Esophagus (tissue), 2 donors: ENCODE measurements around the gene UBQLN1. TPM values are rescaled to one million over a fixed set of nuclear protein-coding genes. Genes with fewer than 3 reads are reported as not detected.

Source experiments
- H3K27ac ChIP-seq, 2 donors: one replicate each; pipeline ENCODE4 v1.5.1; 2013; ENCODE audit warnings: low read depth in 2 of 2, mild to moderate bottlenecking in 2 of 2, inconsistent platforms in 1 of 2, low read length in 1 of 2, moderate library complexity in 1 of 2
- H3K27me3 ChIP-seq, 2 donors: one replicate each; pipeline ENCODE4 v1.6.1; 2013; ENCODE audit warnings: low read length in 2 of 2, control low read depth in 1 of 2, mild to moderate bottlenecking in 1 of 2; ENCODE audit not compliant: insufficient read depth in 2 of 2, control insufficient read depth in 1 of 2
- H3K36me3 ChIP-seq, 2 donors: one replicate each; pipeline ENCODE4 v1.6.1; 2013; ENCODE audit warnings: low read length in 1 of 2; ENCODE audit not compliant: control insufficient read depth in 2 of 2, insufficient read depth in 2 of 2
- H3K4me1 ChIP-seq, 2 donors: one replicate each; pipeline ENCODE4 v1.6.1; 2013; ENCODE audit warnings: low read length in 1 of 2; ENCODE audit not compliant: control insufficient read depth in 2 of 2, insufficient read depth in 2 of 2
- H3K4me3 ChIP-seq, 2 donors: one replicate each; pipeline ENCODE4 v1.5.1; 2013; ENCODE audit warnings: low read length in 2 of 2, mild to moderate bottlenecking in 2 of 2, low read depth in 1 of 2, moderate library complexity in 1 of 2
- H3K9me3 ChIP-seq, 2 donors: one replicate each; pipeline ENCODE4 v1.6.1; 2013; ENCODE audit warnings: mild to moderate bottlenecking in 2 of 2, low read depth in 1 of 2, low read length in 1 of 2, moderate library complexity in 1 of 2; ENCODE audit not compliant: control insufficient read depth in 2 of 2, insufficient read depth in 1 of 2
- WGBS, 2 donors: extraction: QIAGEN DNeasy Blood & Tissue Kit; methylation state at CpG; one replicate each; pipeline ENCODE4 v1.1.7; 2013; 5-methylcytosine and 5-hydroxymethylcytosine counted together
- polyA plus RNA-seq, 2 donors: library from polyadenylated mRNA; stranded (reverse); fragments of 200-250 nt; gene quantifications; one replicate each; pipeline ENCODE4 v1.2.3, GENCODE V29; 2013
- donor health status: healthy with polysubstance abuse.
- donor health status: Bipolar disorder and iron deficiency.

Gene UBQLN1
- polyA plus RNA-seq, 2 donors: 26.1 to 35.8 TPM

DNA sequence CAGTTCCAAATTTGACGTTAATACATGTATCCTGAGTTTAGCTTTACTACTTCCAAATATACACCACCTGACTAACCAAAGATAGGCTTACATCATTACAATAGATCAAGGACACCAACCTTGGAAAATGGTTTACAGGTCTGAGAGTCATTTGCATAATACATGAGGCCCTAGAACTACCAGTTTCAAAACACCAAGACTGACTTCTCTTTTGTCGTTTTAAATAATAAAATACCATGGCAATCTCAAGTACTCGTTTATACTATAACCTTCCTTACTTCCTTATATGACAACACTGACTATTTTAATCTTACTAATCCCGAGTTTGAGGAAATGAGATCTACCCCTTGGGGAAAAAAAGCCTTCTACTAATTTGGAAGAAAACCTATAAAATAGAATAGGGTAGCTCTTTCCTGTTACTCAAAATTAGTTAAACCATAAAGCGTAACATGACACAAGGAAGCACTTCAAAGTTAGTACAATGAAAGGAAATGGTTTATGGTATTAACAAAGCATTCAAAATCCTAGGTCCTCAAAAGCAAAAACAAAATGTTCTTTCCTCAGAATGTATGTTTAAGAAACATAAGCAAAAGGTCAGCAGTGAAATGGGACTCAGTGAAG lies 42.1 kb downstream of the UBQLN1 start:
- 61 to 67% methylated on average over 5 of the region's 5 CpGs for WGBS, 2 donors

DNA sequence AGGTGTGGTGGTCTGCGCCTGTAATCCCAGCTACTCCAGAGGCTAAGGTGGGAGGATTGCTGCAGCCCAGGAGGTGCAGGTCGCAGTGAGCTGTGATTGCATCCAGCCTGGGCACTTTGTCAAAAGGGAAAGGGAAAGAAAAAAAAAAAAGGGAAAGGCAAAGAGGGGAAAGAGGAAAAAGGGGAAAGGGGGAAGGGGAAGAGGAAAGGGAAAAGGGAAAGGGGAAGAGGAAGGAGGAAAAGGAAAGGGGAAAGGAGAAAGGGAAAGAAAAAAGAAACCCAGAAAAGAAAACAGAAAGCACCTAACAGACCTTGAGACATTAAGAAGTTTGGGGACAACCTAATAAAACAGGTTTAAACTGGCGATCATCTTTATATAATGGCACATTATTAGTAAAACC lies 44.8 kb downstream of the UBQLN1 start:
- Histone ChIP-seq H3K4me1 (no peaks in the 10 kb centered on the region), H3K27ac (no peak overlapping the region), H3K27me3 (no peaks in the 10 kb centered on the region), H3K9me3 (no peaks in the 10 kb centered on the region), H3K4me3 (no peak overlapping the region), H3K36me3 (peaks cover 2 to 8% of the 10 kb centered on the region in 2 donors)
- WGBS, 2 donors: 95 to 97% methylated on average over 3 of the region's 3 CpGs

More for the DNA sequence above, 42.1 kb downstream of the UBQLN1 start:
- Histone ChIP-seq H3K36me3 (peaks cover 2 to 8% of the 10 kb centered on the region in 2 donors), H3K4me1 (no peaks in the 10 kb centered on the region), H3K27me3 (no peaks in the 10 kb centered on the region), H3K9me3 (no peaks in the 10 kb centered on the region), H3K4me3 (no peak overlapping the region), H3K27ac (no peak overlapping the region)

DNA sequence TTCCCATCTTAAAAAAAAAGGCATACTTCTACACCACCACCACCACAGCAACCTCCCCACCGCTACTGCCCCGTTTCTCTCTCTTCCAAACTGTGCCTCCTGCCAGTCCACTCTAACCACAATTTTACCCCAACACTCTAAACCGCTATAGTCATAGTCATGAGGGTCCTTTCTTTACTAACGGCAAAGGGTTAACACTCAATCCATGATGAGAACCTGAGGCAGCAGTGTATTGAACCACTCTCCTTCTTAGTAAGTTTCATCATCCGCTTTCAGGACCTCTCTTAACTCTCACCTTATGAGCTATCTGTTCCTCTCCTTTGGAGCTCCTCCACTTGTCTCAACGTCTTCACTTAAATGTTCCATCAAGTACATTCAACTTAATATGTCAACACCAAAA lies 50.8 kb downstream of the UBQLN1 start:
- no peaks in the 10 kb centered on the region for H3K4me1 ChIP-seq
- H3K36me3 ChIP-seq: peaks cover 4 to 12% of the 10 kb centered on the region in 2 donors
- H3K27me3 ChIP-seq: no peaks in the 10 kb centered on the region
- 82 to 92% methylated on average over 6 of the region's 6 CpGs for WGBS, 2 donors
- no peaks in the 10 kb centered on the region for H3K9me3 ChIP-seq
- H3K4me3 ChIP-seq: no peak overlapping the region
- H3K27ac ChIP-seq: no peak overlapping the region

DNA sequence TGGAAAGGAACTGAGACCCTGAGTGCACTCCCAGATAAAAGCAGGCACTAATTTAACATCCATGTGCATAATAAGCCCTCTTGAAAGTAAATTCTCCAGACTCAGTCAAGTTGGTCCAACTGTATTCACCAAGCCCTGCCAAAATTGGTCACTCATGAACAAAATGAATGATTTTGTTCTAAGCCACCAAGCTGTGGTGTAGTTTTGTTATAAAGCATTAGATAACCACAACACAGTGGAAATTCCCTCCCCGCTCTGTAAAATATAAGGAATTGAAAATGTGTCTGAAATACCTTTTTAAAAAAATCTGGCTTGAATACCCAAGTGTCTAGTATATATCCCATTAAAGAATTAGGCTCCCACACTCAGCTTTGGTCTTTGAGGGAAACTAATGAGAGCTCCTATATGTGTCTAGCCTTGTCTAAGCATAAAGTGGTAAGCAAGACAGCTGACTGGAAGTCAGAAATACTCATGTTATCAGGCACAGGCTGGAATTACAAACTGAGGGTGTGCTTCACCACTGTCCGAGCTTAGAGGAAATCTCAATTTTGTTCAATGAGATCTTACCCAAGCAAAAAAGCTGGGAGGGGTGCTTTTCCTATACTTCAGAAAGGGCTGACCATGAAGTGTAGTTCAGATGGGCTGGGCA lies 51.6 kb downstream of the UBQLN1 start:
- no peaks in the 10 kb centered on the region for H3K4me1 ChIP-seq
- no peak overlapping the region for H3K4me3 ChIP-seq
- no peak overlapping the region for H3K27ac ChIP-seq
- no peaks in the 10 kb centered on the region for H3K9me3 ChIP-seq
- peaks cover 4 to 15% of the 10 kb centered on the region in 2 donors for H3K36me3 ChIP-seq
- H3K27me3 ChIP-seq: no peaks in the 10 kb centered on the region
- 95% methylated on average over 2 of the region's 2 CpGs for WGBS, 2 donors

DNA sequence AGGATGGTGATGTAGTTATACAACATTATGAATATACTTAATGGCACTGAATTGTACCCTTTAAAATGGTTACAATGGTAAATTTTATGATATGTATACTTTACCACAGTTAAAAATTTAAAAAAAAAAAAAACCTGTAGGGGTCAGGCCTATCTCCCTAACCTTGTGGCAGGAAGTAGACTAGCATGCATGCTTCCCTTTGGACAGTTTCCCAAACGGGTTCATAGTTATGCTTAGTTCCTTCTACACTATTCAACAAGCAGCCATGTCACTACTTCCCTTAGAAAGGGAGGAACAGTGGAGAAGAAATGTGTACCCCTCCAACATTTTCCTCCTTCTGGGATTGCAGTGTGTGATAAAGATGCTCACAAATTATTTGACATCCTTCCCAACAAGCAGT lies 52.3 kb downstream of the UBQLN1 start:
- H3K4me3 ChIP-seq: no peak overlapping the region
- no peaks in the 10 kb centered on the region for H3K27me3 ChIP-seq
- H3K9me3 ChIP-seq: no peaks in the 10 kb centered on the region
- 69 to 80% methylated on average over 1 of the region's 1 CpG for WGBS, 2 donors
- no peaks in the 10 kb centered on the region for H3K4me1 ChIP-seq
- H3K27ac ChIP-seq: no peak overlapping the region
- H3K36me3 ChIP-seq: peaks cover 4 to 17% of the 10 kb centered on the region in 2 donors

DNA sequence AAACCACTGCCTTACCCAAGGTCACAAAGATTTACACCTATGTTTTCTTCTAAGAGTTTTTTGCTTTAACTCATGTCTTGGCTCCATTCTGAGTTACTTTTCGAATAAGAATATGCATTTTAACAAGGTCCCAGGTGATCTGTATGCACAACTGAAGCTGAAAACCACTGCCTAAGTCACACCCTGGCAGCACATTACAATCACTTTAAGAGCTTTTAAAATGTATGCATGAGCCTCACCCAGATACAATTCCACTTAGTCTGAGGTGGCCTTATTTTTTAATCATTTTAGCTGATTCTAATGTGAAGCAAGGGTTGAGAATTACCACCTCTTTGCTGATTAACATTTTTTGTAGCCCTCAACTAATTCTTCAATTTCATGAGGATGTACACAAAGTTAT lies 55.3 kb downstream of the UBQLN1 start:
- Histone ChIP-seq H3K4me3 (no peak overlapping the region), H3K36me3 (peaks cover 7 to 17% of the 10 kb centered on the region in 2 donors), H3K9me3 (no peaks in the 10 kb centered on the region), H3K27ac (no peak overlapping the region), H3K4me1 (no peaks in the 10 kb centered on the region), H3K27me3 (no peaks in the 10 kb centered on the region)
- WGBS, 2 donors: 95 to 100% methylated on average over 1 of the region's 1 CpG

DNA sequence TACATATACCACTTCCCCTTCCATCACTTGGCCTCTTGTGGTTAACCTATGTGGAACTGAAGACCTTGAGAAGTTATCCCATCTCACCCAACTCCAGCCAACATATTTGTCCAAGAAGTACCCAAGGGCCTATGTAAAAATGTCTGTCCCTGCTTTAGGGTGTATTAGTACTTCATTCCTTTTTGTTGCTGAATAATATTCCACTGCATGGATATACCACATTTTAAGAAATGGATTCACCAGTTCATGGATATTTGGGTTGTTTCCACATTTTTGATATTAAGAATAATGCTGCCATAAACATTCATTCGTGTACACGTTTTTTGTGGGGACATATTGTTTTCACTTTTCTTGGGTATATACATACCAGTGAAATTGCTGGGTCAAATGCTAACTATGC lies 56.2 kb downstream of the UBQLN1 start:
- Histone ChIP-seq H3K27ac (no peak overlapping the region), H3K27me3 (no peaks in the 10 kb centered on the region), H3K36me3 (peaks cover 7 to 12% of the 10 kb centered on the region in 2 donors), H3K9me3 (no peaks in the 10 kb centered on the region), H3K4me1 (no peaks in the 10 kb centered on the region), H3K4me3 (no peak overlapping the region)
- 93 to 95% methylated on average over 2 of the region's 2 CpGs for WGBS, 2 donors

DNA sequence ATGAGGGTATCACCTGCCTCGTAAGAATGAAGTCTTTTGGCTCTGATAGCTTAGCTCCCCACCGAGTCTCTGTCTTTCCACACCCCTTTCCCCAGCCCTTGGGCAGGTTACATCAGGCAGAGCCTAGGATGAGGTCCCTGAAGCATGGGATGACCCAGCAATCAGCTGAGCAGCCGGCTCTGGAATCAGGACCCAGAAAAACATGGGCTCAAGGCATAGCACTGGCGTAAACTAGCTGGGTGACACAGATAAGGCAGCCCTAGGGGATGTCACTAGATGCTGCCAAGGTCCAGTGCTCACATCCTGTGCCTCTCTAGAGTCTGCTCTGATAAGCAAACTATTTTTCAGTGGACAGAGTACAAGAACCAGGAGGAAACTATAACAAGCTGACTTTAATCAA lies 58.2 kb downstream of the UBQLN1 start:
- Histone ChIP-seq H3K36me3 (peaks cover 3 to 5% of the 10 kb centered on the region in 2 donors), H3K4me3 (no peak overlapping the region), H3K4me1 (no peaks in the 10 kb centered on the region), H3K27ac (no peak overlapping the region), H3K9me3 (no peaks in the 10 kb centered on the region), H3K27me3 (no peaks in the 10 kb centered on the region)
- 84 to 88% methylated on average over 4 of the region's 4 CpGs for WGBS, 2 donors

DNA sequence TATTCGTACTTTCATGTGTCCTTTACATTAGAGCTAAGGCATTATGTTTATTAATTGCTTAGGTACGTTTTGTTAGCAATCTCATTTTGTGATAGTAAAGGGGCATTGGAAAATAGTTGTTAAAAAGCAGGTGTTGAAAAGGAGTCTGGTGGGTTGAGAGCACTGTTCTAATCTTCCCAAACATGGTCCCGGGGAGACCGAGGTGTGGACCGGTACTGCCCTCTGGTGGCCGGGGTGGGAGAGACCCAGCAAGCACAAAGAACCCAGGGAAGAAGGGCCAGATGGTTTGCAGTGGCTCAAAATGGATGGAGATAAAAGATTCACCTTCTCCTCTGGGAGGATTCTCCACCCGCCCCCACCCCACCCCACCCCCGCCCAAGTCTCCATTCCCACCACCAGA lies 58.7 kb downstream of the UBQLN1 start:
- Histone ChIP-seq H3K4me1 (no peaks in the 10 kb centered on the region), H3K4me3 (no peak overlapping the region), H3K36me3 (peaks cover 3 to 5% of the 10 kb centered on the region in 2 donors), H3K27me3 (no peaks in the 10 kb centered on the region), H3K27ac (no peak overlapping the region), H3K9me3 (no peaks in the 10 kb centered on the region)
- WGBS, 2 donors: 37 to 44% methylated on average over 8 of the region's 8 CpGs
